Effector memory CD4-positive, alpha-beta T cell (primary cell): ENCODE data around the gene TMEM260.
"Not testable (repeated sequence)": the region's sequence is repeated elsewhere in the genome, so short reads cannot be mapped to it uniquely, and the experiment has no call there.

ENCODE experiments used
- DNase-seq, 3 donors: peaks; one replicate each; pipeline ENCODE4 v3.0.0-alpha.2; 2020
- H3K27ac ChIP-seq: 2 replicates; pipeline ENCODE4 v1.7.0; 2013; ENCODE audit warnings: mild to moderate bottlenecking, low read length, moderate library complexity; ENCODE audit not compliant: insufficient read depth, poor library complexity, severe bottlenecking
- H3K27me3 ChIP-seq: replicated peaks from 2 replicates; pipeline ENCODE4 v1.7.0; 2013; ENCODE audit warnings: mild to moderate bottlenecking, low read length; ENCODE audit not compliant: insufficient read depth, control insufficient read depth, poor library complexity, severe bottlenecking
- H3K36me3 ChIP-seq: 2 replicates; pipeline ENCODE4 v1.7.0; 2013; ENCODE audit warnings: mild to moderate bottlenecking, low read length, moderate library complexity; ENCODE audit not compliant: control insufficient read depth, insufficient read depth
- H3K4me1 ChIP-seq: 2 replicates; pipeline ENCODE4 v1.7.0; 2013; ENCODE audit warnings: low read length, mild to moderate bottlenecking; ENCODE audit not compliant: control insufficient read depth, insufficient read depth, poor library complexity, severe bottlenecking
- H3K4me3 ChIP-seq: 2 replicates; pipeline ENCODE4 v1.7.0; 2013; ENCODE audit warnings: low read length, low read depth, mild to moderate bottlenecking; ENCODE audit not compliant: insufficient read depth, poor library complexity, severe bottlenecking
- H3K9me3 ChIP-seq: 2 replicates; pipeline ENCODE4 v1.7.0; 2013; ENCODE audit warnings: mild to moderate bottlenecking, low read length, moderate library complexity; ENCODE audit not compliant: control insufficient read depth

TMEM260 gene

DNA sequence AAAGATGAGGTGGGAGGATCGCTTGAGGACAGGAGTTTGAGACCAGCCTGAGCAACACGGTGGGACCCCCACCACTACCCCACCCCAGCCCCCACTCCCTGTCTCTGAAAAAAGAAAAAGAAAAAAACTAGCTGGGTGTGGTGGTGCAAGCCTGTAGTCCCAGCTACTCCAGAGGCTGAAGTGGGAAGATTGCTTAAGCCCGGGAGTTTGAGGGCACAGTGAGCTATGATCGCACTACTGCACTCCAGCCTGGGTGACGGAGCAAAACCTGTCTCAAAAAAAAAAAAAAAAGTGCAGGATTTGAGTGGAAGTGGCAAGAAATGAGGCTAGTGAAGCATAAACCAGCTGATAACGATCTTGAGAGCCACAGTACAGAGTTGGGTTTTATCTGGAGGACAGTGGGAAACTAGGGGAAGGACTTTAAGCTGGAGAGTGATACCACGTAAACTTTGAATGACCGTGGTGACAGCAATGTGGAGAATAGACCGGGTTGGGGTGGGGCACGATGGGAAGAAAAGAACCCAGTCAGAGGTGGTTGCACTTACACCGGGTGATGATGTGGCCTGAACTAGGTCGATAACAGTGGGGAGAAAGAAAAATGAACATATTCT is 85.3 kb downstream of the TMEM260 start:
- DNase-seq: no peak
- no peaks in the 10 kb centered on the region for H3K27me3 ChIP-seq
- no peaks in the 10 kb centered on the region for H3K9me3 ChIP-seq
- no peaks in the 10 kb centered on the region for H3K36me3 ChIP-seq
- no peak overlapping the region for H3K27ac ChIP-seq
- no peak overlapping the region for H3K4me3 ChIP-seq
- no peaks in the 10 kb centered on the region for H3K4me1 ChIP-seq

DNA sequence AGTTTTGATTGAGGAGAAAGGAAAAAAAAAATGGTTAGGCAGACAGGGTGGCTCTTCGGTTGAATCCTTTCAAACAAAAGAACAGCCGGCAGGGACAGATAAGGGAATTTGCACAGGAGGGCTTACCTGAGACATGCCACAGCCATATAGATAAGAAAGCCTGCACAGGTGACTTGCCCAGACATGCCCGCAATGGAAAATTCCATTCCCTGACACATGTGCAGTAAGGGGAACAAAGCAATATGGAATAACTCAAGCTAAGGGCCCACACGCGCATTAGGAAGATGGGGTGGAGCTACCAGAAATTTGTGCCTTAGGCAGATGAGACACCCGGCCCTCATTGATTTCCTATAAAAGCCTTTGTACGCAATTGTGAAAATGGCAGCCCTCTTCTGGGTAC is 86.7 kb downstream of the TMEM260 start:
- Histone ChIP-seq H3K4me3 (no peak overlapping the region), H3K4me1 (no peaks in the 10 kb centered on the region), H3K9me3 (no peaks in the 10 kb centered on the region), H3K36me3 (no peaks in the 10 kb centered on the region), H3K27ac (no peak overlapping the region), H3K27me3 (no peaks in the 10 kb centered on the region)
- DNase-seq: no peak

DNA sequence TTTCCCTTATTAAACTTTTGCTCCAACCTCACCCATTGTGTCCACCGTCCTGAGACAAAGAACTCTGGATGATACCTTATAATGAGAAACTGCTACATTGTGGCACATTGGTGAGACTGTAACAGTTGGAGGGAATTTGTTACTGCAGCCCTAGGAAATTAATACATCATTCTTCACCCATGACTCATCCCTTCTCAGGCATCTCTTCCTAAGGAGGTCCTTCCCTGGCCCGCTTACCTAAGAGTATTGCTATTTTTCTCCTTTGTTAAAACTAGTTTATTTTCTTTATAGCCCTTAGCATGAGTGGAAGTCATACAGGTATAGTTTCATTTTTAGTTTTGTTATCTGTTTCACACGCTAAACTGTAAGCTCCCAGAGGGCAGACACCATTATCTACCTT is 87.1 kb downstream of the TMEM260 start:
- Histone ChIP-seq H3K27me3 (no peaks in the 10 kb centered on the region), H3K36me3 (no peaks in the 10 kb centered on the region), H3K4me1 (no peaks in the 10 kb centered on the region), H3K9me3 (no peaks in the 10 kb centered on the region), H3K4me3 (no peak overlapping the region), H3K27ac (no peak overlapping the region)
- DNase-seq: no peak

DNA sequence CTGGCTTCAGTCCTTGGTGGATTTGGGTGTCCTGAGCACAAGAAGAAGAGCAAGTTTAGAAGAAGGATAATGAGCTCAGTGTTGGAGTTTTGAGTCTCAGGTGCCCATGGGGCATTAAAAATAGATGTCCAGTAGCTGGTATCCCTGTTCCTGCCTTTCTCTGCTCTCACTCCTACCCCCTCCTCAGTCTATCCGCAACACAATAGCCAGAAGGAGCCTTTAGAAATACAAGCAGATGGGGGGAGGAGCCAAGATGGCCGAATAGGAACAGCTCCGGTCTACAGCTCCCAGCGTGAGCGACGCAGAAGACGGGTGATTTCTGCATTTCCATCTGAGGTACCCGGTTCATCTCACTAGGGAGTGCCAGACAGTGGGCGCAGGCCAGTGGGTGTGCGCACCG is 87.7 kb downstream of the TMEM260 start:
- H3K27ac ChIP-seq, H3K4me3 ChIP-seq, H3K36me3 ChIP-seq, H3K27me3 ChIP-seq, H3K4me1 ChIP-seq, DNase-seq, H3K9me3 ChIP-seq: not testable (repeated sequence)

DNA sequence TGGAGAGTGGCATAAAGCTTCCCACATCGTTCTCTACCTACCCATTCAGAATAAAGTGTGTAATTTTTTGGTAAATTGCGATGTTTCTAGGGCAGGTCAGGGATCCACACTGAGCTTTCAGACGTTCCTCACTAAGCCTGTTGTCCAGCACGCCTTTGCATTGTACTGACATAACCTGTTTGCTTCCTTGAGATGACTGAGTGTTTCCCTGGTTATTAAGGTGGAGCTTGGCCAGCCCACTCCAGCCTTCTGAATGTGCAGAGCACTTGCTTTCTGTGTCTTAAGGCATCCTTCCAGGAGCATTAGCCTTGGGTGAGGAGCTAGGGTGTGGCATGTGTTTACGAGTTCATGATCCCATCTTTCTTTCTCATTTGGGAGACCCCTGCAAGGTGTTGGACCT is 96.4 kb downstream of the TMEM260 start:
- no peak for DNase-seq
- Histone ChIP-seq H3K36me3 (no peaks in the 10 kb centered on the region), H3K27me3 (no peaks in the 10 kb centered on the region), H3K27ac (no peak overlapping the region), H3K4me3 (no peak overlapping the region), H3K4me1 (no peaks in the 10 kb centered on the region), H3K9me3 (no peaks in the 10 kb centered on the region)

DNA sequence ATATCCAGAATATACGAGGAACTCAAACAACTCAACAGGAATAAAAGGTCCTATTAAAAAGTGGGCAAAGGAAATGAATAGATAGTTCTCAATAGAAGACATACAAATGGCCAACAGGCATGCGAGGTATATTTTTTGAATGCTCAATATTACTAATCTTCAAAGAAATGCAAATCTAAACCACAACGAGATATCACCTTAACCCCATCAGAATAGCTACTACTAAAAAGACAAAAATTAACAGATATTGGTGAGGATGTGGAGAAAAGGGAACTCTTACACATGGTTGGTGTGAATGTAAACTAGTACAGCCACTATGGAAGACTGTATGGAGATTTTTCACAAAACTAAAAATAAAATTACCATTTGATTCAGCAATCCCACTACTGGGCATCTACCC is 99.2 kb downstream of the TMEM260 start:
- Histone ChIP-seq H3K9me3 (no peaks in the 10 kb centered on the region), H3K27me3 (no peaks in the 10 kb centered on the region), H3K4me3 (no peak overlapping the region), H3K36me3 (no peaks in the 10 kb centered on the region), H3K4me1 (no peaks in the 10 kb centered on the region), H3K27ac (no peak overlapping the region)
- no peak for DNase-seq

DNA sequence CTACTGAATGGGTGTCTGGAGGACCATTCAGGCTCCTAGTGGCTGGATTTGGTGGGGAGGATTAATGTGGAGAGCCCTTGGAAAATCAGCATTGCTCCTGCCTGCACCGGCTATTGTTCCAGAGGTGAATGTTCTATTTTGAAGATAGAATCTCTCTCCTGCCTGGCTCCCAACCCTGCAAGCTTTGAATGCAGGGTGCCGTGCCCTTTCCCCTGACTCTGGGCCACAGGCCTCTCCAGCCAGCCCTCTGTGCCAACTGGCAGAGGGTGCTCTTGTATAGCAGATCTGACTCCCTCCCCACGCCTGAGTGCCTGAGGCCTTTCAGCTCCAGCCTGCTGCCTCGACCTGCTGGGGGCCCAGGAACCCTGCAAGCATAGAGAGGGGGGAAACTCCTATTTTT is 106.8 kb downstream of the TMEM260 start:
- H3K36me3 ChIP-seq: no peaks in the 10 kb centered on the region
- no peak overlapping the region for H3K4me3 ChIP-seq

DNA sequence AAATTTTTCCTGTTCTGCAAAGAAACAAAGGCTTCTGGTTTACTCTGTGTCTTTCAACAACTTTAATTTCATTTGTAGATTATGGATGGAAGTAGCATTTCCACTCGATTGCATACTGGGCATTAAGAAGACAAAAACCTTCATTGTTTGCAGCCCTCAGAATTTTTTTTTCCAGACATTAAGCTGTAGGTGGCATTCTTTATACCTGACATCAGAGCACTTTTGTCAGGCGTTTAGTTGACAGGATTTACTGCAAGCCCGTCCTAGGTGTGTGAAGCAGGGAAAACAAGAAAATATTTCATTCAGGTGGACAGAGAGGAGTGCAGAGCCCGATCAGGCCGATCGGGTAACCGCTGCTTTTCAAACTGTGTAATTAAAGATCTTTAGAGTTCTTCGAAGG is 107.5 kb downstream of the TMEM260 start:
- Histone ChIP-seq H3K4me1 (no peaks in the 10 kb centered on the region), H3K27ac (no peak overlapping the region), H3K9me3 (no peaks in the 10 kb centered on the region), H3K4me3 (no peak overlapping the region), H3K27me3 (no peaks in the 10 kb centered on the region), H3K36me3 (no peaks in the 10 kb centered on the region)
- no peak for DNase-seq

More for the DNA sequence above, 106.8 kb downstream of the TMEM260 start:
- no peaks in the 10 kb centered on the region for H3K4me1 ChIP-seq
- H3K9me3 ChIP-seq: no peaks in the 10 kb centered on the region
- no peaks in the 10 kb centered on the region for H3K27me3 ChIP-seq
- DNase-seq: no peak
- H3K27ac ChIP-seq: no peak overlapping the region

DNA sequence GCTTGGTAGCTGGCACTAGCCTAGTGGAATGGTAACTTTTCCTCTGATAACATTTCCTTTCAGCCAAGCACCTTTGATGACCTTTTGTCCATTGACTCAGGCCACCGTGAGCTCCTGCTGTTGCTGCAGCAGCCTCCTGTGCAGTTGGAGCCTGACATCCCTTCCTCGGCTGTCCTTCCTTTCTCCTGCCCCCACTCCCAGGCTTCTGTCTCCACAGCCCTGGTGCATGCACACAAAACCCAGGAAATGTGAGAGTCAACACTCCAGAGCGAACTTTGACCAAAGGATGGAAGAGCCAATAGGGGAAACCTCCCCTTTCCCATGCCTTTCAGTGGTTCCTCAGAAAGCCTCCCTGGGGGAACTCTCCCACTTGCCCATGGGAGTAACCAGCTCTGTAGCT is 115.0 kb downstream of the TMEM260 start:
- Histone ChIP-seq H3K4me1 (no peaks in the 10 kb centered on the region), H3K4me3 (no peak overlapping the region), H3K9me3 (no peaks in the 10 kb centered on the region), H3K27me3 (no peaks in the 10 kb centered on the region), H3K27ac (no peak overlapping the region), H3K36me3 (no peaks in the 10 kb centered on the region)
- DNase-seq: no peak

DNA sequence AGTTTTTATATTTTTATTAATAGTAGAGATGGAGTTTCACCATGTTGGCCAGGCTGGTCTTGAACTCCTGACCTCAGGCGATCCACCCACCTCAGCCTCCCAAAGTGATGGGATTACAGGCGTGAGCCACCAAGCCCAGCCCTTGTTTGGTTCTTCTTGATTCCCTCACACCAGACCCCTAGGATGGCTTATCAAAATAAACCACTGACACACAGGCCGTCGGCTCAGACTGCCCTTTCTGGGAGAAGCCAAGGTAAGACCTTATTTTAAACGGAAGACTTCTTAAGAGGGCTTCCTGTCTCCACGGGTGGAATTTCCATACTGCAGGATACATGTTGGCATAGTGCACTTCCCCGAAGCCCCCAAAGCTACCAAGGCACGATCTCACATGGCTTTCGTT is 115.6 kb downstream of the TMEM260 start:
- not testable (repeated sequence) for DNase-seq, H3K4me3 ChIP-seq, H3K4me1 ChIP-seq, H3K27me3 ChIP-seq, H3K36me3 ChIP-seq, H3K9me3 ChIP-seq, H3K27ac ChIP-seq
